IPS-NIHi11 (cell line): ENCODE data around the gene DNM2.
"Not testable (repeated sequence)": the region's sequence is repeated elsewhere in the genome, so short reads cannot be mapped to it uniquely, and the experiment has no call there.

Experiments used
- DNase-seq: peaks from one replicate; pipeline ENCODE4 v3.0.0; 2012; ENCODE audit warnings: mixed read lengths, low spot score

The DNM2 gene

DNA sequence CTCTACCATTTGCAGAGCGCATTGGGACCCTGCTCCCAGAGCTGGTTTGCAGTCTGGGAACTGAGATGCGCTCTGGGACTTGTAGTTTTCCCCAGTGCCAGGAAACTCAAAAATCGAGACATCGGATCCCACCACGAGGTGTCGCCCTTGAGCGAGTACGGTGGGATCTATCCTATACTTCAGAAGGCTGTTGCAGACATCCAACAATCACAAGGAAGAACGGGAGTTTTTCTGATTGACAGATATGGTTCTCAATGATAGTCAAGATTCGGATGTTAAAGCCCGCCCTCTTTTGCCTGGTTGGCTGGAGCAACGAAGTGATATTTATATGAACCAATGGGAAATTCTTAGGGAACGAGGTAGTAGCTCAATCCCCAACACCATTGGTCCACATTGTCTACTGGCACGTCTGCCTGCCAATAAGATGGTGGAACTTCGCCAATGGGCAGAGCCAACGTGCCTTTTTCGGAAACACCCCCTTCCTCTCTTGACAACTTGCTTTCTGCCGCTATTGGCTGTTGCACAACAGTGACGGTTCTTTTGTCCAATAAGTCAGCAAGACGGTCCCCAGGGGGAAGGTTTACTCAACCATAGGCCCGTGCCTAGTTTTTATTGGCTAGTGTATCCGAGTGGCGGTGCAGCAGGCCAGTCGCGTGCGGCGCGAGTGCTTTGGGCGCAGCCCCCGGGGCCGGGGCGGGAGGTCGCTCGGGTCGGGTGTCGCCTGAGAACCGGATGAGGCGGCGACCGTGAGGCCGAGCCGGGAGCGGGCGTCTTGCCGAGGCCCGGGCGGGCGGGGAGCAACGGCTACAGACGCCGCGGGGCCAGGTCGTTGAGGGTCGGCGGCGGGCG is at the start of gene DNM2:
Gene DNM2 (plus strand): TSS at position 724 of the 849 bp plus-strand sequence. CDS start 164 bp downstream, outside the sequence.
- peak; percentile 98 for DNase-seq

DNA sequence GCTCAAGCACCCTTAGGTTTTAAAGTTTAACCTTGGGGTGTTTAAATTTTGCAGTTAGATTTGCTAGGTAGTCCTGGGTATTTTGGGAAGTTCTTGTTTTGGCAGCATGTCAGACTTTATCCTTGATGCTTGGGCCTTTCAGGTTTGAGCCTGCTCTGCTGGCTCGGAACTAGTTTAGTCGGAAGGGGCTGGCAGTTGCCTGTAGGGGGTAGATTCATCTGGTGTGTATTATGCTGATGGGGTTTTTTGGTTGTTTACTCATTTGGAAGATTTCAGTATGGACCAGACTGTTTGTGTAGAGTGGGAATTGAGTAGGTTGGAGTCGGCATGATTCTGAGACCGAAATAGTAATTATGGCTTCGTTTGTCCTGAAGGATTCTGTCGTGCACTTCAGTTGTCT is 48.6 kb upstream of the DNM2 start:
- no peak for DNase-seq

- DNase-seq: no peak
Observed at GRCh38 chr19:10670182-10670581, 47.7 kb upstream of the DNM2 start.

DNA sequence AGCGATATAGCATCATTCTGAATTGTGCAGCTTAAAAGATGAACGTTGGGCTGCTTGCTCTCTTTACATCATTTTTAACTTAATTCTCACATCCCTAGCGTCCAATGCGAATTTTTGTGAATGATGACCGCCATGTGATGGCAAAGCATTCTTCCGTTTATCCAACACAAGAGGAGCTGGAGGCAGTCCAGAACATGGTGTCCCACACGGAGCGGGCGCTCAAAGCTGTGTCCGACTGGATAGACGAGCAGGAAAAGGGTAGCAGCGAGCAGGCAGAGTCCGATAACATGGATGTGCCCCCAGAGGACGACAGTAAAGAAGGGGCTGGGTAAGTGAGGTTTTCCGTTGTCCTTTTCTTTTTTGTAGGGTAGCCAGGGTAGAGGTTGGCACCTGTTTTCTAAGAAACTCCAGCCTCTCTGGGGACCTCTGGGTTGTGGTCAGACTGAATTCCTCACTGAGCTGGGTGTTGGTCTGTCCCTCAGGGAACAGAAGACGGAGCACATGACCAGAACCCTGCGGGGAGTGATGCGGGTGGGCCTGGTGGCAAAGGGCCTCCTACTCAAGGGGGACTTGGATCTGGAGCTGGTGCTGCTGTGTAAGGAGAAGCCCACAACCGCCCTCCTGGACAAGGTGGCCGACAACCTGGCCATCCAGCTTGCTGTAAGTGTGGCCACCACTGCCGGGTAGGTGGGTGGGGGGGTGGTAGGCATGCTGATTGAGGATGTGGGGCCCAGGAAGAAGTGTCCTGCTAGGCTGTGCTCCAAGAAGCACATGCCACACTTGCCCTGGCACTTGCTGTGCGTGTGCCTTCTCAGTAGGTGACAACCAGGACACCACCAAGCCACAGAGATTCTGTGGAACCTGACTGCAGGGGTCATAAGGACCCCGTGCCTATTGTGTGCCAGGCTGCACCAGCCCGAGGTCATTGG is 46.7 kb upstream of the DNM2 start:
- no peak for DNase-seq

DNA sequence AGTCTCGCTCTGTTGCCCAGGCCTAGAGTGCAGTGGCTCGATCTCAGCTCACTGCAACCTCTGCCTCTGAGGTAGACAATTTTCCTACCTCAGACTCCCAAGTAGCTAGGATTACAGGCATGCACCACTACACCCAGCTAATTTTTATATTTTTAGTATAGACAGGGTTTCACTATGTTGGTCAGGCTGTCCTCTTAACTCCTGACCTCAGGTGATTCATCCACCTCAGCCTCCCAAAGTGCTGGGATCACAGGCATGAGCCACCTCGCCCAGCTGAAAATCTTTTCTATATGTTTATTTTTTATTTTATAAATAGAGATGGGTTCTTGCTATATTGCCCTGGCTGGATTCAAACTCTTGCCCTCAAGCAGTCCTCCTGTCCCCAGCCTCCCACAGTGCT is 46.0 kb upstream of the DNM2 start:
- DNase-seq: not testable (repeated sequence)

GRCh38 chr19:10675214-10675613 is 42.7 kb upstream of the DNM2 start:
- DNase-seq: not testable (repeated sequence)

GRCh38 chr19:10677751-10678150 is 40.1 kb upstream of the DNM2 start:
- DNase-seq: no peak

- no peak for DNase-seq
Observed at GRCh38 chr19:10678813-10679212, 39.1 kb upstream of the DNM2 start.

- DNase-seq: no peak
Observed at GRCh38 chr19:10679743-10680142, 38.1 kb upstream of the DNM2 start.

DNA sequence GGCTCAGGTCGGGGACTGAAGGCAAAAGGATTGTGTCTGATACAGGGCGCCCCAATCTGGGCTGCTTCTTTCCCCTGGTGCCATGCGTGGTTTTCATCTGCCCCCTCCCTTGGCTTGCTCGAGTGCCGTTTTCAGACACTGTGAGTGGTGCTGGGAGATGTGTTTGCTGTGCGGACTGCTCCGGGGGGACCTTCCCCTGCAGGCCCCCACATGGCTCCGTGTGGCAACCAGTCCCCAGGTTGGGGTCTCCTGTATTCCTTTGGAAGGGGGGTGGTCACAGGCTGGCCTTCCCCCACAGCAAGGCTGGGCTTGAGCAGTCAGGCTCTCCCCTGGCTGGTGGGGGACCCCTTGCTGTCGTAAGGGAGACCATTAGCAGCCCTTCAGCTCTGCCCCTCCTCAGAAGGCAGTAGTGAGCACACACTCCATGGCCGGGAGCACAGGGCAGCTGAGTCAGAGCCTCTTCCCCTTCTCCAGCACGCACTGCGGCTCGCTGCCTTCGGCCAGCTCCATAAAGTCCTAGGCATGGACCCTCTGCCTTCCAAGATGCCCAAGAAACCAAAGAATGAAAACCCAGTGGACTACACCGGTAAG is 37.2 kb upstream of the DNM2 start:
- DNase-seq: no peak

- peak; percentile 2 for DNase-seq
Observed at GRCh38 chr19:10681658-10682057, 36.2 kb upstream of the DNM2 start.

DNA sequence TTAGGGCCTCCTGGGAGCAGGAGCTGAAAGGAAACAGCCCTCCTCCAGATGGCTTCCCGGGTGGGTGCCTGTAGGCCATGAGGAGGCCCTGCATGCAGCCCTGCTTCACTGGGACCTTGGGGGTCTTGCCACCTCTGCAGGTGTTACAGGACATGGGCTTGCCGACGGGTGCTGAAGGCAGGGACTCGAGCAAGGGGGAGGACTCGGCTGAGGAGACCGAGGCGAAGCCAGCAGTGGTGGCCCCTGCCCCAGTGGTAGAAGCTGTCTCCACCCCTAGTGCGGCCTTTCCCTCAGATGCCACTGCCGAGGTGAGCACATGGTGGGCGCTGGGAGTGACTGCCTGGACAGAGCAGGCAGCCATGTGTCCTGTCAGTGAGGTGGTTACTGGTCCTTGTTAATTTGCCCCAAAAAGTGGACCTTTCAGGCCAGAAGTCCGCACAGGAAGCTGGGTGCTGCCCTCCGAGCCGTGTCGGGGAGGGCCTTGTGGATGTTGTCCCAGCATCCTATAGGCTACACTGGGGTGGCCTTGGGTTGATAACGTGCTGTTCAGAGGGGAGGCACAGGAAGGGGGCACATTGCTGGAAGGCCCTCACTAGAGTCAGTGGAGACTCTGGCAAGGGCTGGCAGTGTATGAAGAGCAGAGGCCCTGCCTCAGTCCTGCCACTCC is 35.3 kb upstream of the DNM2 start:
- DNase-seq: peak; percentile 6

DNA sequence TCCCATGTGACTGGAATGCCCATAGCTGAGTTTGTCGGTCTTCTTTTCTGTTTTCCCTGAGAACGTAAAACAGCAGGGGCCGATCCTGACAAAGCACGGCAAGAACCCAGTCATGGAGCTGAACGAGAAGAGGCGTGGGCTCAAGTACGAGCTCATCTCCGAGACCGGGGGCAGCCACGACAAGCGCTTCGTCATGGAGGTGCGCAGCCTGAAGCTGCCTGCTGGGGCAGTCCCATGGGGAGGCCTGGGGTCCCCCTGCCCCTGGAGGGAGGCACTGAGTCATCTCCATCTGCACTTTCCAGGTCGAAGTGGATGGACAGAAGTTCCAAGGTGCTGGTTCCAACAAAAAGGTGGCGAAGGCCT is 34.8 kb upstream of the DNM2 start:
- peak; percentile 12 for DNase-seq

DNA sequence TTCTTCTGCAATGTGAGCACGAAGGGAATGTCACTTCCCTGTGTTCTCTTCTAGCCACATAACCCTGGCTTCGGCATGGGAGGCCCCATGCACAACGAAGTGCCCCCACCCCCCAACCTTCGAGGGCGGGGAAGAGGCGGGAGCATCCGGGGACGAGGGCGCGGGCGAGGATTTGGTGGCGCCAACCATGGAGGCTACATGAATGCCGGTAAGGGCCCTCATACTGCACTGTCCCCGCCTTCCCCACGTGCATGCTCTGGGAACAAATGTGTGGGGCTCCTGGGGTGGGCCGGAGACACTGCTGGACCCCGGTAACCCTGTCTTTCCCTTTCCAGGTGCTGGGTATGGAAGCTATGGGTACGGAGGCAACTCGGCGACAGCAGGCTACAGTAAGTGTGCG is 34.3 kb upstream of the DNM2 start:
- peak; percentile 9 for DNase-seq

GRCh38 chr19:10685210-10685609 is 32.7 kb upstream of the DNM2 start:
- no peak for DNase-seq

DNA sequence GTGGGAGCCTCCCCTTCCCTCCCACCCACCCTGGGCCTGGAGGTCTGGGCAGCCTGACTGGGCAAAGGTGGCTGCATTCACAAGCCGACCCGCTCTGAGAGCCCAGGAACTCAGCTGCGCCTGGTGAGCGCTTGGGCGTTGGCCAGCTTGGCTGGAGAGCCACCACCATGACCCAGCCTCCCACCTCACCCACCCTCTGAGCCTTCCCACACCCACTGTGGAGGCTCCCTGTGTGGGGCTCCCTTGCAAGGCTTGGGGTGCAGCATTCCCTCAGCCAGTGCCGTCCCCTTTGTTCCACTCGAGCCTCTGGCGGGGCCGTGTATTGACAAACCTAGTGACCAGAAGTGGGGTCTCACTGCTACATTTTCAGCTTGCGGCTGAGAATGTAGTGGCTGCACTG is 31.7 kb upstream of the DNM2 start:
- DNase-seq: no peak

GRCh38 chr19:10686661-10687517 is 31.0 kb upstream of the DNM2 start:
- DNase-seq: no peak

GRCh38 chr19:10687518-10688288 is 30.2 kb upstream of the DNM2 start:
- peak; percentile 17 for DNase-seq

DNA sequence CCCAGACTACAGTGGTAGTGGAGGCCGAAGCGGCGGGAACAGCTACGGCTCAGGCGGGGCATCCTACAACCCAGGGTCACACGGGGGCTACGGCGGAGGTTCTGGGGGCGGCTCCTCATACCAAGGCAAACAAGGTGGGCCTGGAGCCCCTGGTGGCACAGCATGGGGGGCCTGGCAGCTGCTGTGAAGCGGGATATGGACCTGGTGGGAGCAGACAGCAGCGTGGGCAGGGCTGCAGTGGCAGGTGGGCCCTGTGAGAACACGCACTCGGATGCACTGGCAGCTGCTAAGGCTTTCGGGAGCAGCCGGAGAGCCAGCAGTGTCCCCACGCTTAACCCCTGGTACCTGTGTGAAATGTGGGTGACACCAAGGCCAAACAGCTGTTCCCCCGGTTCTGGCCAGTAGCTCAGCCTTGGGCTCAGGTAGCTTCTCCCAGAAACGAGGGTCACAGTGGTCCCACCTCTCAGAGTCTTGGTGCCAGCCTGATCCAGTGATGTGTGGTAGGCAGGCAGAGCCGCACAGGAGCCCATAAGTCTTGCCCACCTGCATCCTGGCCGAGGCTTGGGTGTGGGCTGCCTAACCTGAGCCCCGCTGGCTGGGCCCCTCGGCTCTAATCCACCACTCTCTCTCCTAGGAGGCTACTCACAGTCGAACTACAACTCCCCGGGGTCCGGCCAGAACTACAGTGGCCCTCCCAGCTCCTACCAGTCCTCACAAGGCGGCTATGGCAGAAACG is 29.2 kb upstream of the DNM2 start:
- peak; percentile 6 for DNase-seq
